Measurements from ENCODE around the gene LRRC42.

GRCh38 chr1:53966794-53967193 is 20.6 kb downstream of the LRRC42 start:
- no peak for TF ChIP-seq CTCF (IDR thresholded peaks at IDR 0.05)
- TF ChIP-seq POLR2A (IDR thresholded peaks at IDR 0.05): no peak
- no peak for TF ChIP-seq POLR2AphosphoS5 (IDR thresholded peaks at IDR 0.05)

All from breast epithelium (tissue), 3 donors.